Measurements from ENCODE around the gene MRM2.

MRM2 gene

GRCh38 chr7:2259480-2259879 is 17.5 kb upstream of the MRM2 start:
- H3K4me3 ChIP-seq (ENCODE audit: control insufficient read depth, low read depth, low read length) = no peak overlapping the region
- no peak for DNase-seq (ENCODE audit: low read depth)
- TF ChIP-seq, protein P1, sequence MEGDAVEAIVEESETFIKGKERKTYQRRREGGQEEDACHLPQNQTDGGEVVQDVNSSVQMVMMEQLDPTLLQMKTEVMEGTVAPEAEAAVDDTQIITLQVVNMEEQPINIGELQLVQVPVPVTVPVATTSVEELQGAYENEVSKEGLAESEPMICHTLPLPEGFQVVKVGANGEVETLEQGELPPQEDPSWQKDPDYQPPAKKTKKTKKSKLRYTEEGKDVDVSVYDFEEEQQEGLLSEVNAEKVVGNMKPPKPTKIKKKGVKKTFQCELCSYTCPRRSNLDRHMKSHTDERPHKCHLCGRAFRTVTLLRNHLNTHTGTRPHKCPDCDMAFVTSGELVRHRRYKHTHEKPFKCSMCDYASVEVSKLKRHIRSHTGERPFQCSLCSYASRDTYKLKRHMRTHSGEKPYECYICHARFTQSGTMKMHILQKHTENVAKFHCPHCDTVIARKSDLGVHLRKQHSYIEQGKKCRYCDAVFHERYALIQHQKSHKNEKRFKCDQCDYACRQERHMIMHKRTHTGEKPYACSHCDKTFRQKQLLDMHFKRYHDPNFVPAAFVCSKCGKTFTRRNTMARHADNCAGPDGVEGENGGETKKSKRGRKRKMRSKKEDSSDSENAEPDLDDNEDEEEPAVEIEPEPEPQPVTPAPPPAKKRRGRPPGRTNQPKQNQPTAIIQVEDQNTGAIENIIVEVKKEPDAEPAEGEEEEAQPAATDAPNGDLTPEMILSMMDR (conservative IDR thresholded peaks at IDR 0.05; ENCODE audit: control insufficient read depth, insufficient read depth, low read depth, low read length) = no peak

- no peak overlapping the region for H3K4me3 ChIP-seq (ENCODE audit: control insufficient read depth, low read depth, low read length)
- TF ChIP-seq, protein P1 (conservative IDR thresholded peaks at IDR 0.05; ENCODE audit: control insufficient read depth, insufficient read depth, low read depth, low read length) = no peak
- no peak for DNase-seq (ENCODE audit: low read depth)
These were observed 16.8 kb upstream of the MRM2 start for GRCh38 chr7:2258661-2259365.

- TF ChIP-seq, protein P1 (conservative IDR thresholded peaks at IDR 0.05; ENCODE audit: control insufficient read depth, insufficient read depth, low read depth, low read length) = no peak
- H3K4me3 ChIP-seq (ENCODE audit: control insufficient read depth, low read depth, low read length) = no peak overlapping the region
- DNase-seq (ENCODE audit: low read depth) = no peak
These were observed 15.6 kb upstream of the MRM2 start for GRCh38 chr7:2257651-2258050.

- no peak for DNase-seq (ENCODE audit: low read depth)
- H3K4me3 ChIP-seq (ENCODE audit: control insufficient read depth, low read depth, low read length) = no peak overlapping the region
- TF ChIP-seq, protein P1 (conservative IDR thresholded peaks at IDR 0.05; ENCODE audit: control insufficient read depth, insufficient read depth, low read depth, low read length) = no peak
These were observed 15.1 kb upstream of the MRM2 start for GRCh38 chr7:2257046-2257551.

GRCh38 chr7:2256306-2257045 is 14.5 kb upstream of the MRM2 start:
- H3K4me3 ChIP-seq (ENCODE audit: control insufficient read depth, low read depth, low read length) = no peak overlapping the region
- TF ChIP-seq, protein P1 (conservative IDR thresholded peaks at IDR 0.05; ENCODE audit: control insufficient read depth, insufficient read depth, low read depth, low read length) = no peak
- DNase-seq (ENCODE audit: low read depth) = no peak

GRCh38 chr7:2255145-2256139 is 13.4 kb upstream of the MRM2 start:
- DNase-seq (ENCODE audit: low read depth) = no peak
- TF ChIP-seq, protein P1 (conservative IDR thresholded peaks at IDR 0.05; ENCODE audit: control insufficient read depth, insufficient read depth, low read depth, low read length) = no peak
- H3K4me3 ChIP-seq (ENCODE audit: control insufficient read depth, low read depth, low read length) = no peak overlapping the region
